Endothelial cell of umbilical vein (primary cell): ENCODE data around the gene TSGA10IP.

ENCODE experiments used
- FOS ChIP-seq: IDR thresholded peaks from 2 replicates; pipeline ENCODE4 v1.6.1; 2011; ENCODE audit warnings: mild to moderate bottlenecking, low read length, moderate library complexity, borderline replicate concordance; ENCODE audit not compliant: insufficient read depth
- MYC ChIP-seq: IDR thresholded peaks from one replicate; pipeline ENCODE4 v1.6.1; 2011; ENCODE audit warnings: mild to moderate bottlenecking, low read depth, low read length
- POLR2A ChIP-seq: IDR thresholded peaks from 2 replicates; pipeline ENCODE4 v1.6.1; 2012; ENCODE audit warnings: low read depth, mild to moderate bottlenecking, control low read depth, low read length
- POLR2AphosphoS5 ChIP-seq: IDR thresholded peaks from 2 replicates; pipeline ENCODE4 v1.6.1; 2012; ENCODE audit warnings: low read depth, mild to moderate bottlenecking, control low read depth, low read length, moderate library complexity; ENCODE audit not compliant: insufficient read depth
- TF ChIP-seq, protein P1 (sequence below), 2 donors: IDR thresholded peaks; 1 replicate in 1 of 2; 2 replicates in 1 of 2; pipeline ENCODE4 v1.5.1; 2011; ENCODE audit warnings: low read length in 2 of 2, mild to moderate bottlenecking in 2 of 2, moderate library complexity in 2 of 2, control low read depth in 1 of 2, inconsistent platforms in 1 of 2, low read depth in 1 of 2; ENCODE audit not compliant: insufficient read depth in 1 of 2; ENCODE audit errors: extremely low read depth in 1 of 2
- TF ChIP-seq, protein P2 (sequence below): IDR thresholded peaks from 2 replicates; pipeline ENCODE4 v1.6.1; 2011; ENCODE audit not compliant: insufficient read depth, insufficient read length

DNA sequence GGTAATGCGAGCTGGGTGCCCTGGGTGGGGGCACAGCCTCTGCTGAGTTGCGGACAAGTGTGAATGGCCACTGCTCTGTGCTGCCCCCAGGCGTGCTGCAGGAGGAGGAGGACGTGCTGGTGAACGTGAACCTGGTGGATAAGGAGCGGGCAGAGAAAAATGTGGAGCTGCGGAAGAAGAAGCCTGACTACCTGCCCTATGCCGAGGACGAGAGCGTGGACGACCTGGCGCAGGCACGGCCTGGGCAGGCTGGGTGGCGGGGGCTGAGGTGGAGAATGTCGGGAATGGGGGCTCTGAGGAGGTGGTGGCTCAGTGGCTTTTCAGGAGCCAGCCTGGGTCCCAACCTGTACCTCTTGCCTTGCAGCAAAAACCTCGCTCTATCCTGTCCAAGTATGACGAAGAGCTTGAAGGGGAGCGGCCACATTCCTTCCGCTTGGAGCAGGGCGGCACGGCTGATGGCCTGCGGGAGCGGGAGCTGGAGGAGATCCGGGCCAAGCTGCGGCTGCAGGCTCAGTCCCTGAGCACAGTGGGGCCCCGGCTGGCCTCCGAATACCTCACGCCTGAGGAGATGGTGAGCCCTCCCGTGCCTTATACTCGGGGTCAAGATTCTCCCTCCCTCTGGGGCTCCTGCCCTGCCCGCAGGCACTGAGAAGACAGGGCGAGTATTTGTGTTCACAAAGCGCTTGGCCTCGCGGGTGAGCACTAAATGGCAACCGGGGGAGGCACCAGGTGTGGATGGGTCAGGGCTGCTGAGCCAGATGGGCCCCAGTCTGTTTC, 20.9 kb downstream of the TSGA10IP start:
- TF ChIP-seq POLR2AphosphoS5 (no peak), FOS (no peak), POLR2A (no peak), MYC (no peak)
- TF ChIP-seq, protein P1, sequence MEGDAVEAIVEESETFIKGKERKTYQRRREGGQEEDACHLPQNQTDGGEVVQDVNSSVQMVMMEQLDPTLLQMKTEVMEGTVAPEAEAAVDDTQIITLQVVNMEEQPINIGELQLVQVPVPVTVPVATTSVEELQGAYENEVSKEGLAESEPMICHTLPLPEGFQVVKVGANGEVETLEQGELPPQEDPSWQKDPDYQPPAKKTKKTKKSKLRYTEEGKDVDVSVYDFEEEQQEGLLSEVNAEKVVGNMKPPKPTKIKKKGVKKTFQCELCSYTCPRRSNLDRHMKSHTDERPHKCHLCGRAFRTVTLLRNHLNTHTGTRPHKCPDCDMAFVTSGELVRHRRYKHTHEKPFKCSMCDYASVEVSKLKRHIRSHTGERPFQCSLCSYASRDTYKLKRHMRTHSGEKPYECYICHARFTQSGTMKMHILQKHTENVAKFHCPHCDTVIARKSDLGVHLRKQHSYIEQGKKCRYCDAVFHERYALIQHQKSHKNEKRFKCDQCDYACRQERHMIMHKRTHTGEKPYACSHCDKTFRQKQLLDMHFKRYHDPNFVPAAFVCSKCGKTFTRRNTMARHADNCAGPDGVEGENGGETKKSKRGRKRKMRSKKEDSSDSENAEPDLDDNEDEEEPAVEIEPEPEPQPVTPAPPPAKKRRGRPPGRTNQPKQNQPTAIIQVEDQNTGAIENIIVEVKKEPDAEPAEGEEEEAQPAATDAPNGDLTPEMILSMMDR (IDR thresholded peaks at IDR 0.05; ENCODE audit: extremely low read depth in 1 of 2, insufficient read depth in 1 of 2, low read depth in 1 of 2, low read length in 2 of 2), result no peak
- TF ChIP-seq, protein P2, sequence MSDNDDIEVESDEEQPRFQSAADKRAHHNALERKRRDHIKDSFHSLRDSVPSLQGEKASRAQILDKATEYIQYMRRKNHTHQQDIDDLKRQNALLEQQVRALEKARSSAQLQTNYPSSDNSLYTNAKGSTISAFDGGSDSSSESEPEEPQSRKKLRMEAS, result no peak
